ENCODE measurements around the gene PRDM10.

PRDM10 gene

GRCh38 chr11:130042093-130042591, 39.5 kb upstream of the PRDM10 start:
- in situ Hi-C loops (cut with MboI; ENCODE audit: low pct_unique_long_range_greater_than_20kb, low sequenced_read_pairs, unreplicated experiment) = no loop called here
- no peak for DNase-seq (ENCODE audit: low spot score)
- no peak for TF ChIP-seq CTCF (IDR thresholded peaks at IDR 0.05; ENCODE audit: extremely low read depth, insufficient read depth, missing control alignments)

GRCh38 chr11:130040281-130040940, 37.8 kb upstream of the PRDM10 start:
- TF ChIP-seq CTCF (IDR thresholded peaks at IDR 0.05; ENCODE audit: extremely low read depth, insufficient read depth, missing control alignments) = no peak
- no peak for DNase-seq (ENCODE audit: low spot score)
- in situ Hi-C loops (cut with MboI; ENCODE audit: low pct_unique_long_range_greater_than_20kb, low sequenced_read_pairs, unreplicated experiment) = no loop called here

- no peak for TF ChIP-seq CTCF (IDR thresholded peaks at IDR 0.05; ENCODE audit: extremely low read depth, insufficient read depth, missing control alignments)
Measured at GRCh38 chr11:130037881-130038585, 35.4 kb upstream of the PRDM10 start.

GRCh38 chr11:130037058-130037457, 34.4 kb upstream of the PRDM10 start:
- no peak for TF ChIP-seq CTCF (IDR thresholded peaks at IDR 0.05; ENCODE audit: extremely low read depth, insufficient read depth, missing control alignments)
- in situ Hi-C loops (cut with MboI; ENCODE audit: low pct_unique_long_range_greater_than_20kb, low sequenced_read_pairs, unreplicated experiment) = no loop called here
- no peak for DNase-seq (ENCODE audit: low spot score)

More at GRCh38 chr11:130037881-130038585, 35.4 kb upstream of the PRDM10 start:
- in situ Hi-C loops (cut with MboI; ENCODE audit: low pct_unique_long_range_greater_than_20kb, low sequenced_read_pairs, unreplicated experiment) = no loop called here
- DNase-seq (ENCODE audit: low spot score) = no peak

- TF ChIP-seq CTCF (IDR thresholded peaks at IDR 0.05; ENCODE audit: extremely low read depth, insufficient read depth, missing control alignments) = no peak
- no peak for DNase-seq (ENCODE audit: low spot score)
- in situ Hi-C loops (cut with MboI; ENCODE audit: low pct_unique_long_range_greater_than_20kb, low sequenced_read_pairs, unreplicated experiment) = no loop called here
Measured at GRCh38 chr11:130034236-130034635, 31.6 kb upstream of the PRDM10 start.

GRCh38 chr11:130032931-130033330, 30.3 kb upstream of the PRDM10 start:
- in situ Hi-C loops (cut with MboI; ENCODE audit: low pct_unique_long_range_greater_than_20kb, low sequenced_read_pairs, unreplicated experiment) = no loop called here
- no peak for DNase-seq (ENCODE audit: low spot score)
- TF ChIP-seq CTCF (IDR thresholded peaks at IDR 0.05; ENCODE audit: extremely low read depth, insufficient read depth, missing control alignments) = no peak

Data from GM13977 (cell line).